Lower leg skin (tissue), 4 donors: ENCODE data around the gene FAM177B. TPM values are rescaled to one million over a fixed set of nuclear protein-coding genes. Genes with fewer than 3 reads are reported as not detected.
"Not testable (repeated sequence)": the region's sequence is repeated elsewhere in the genome, so short reads cannot be mapped to it uniquely, and the experiment has no call there.

ENCODE experiments used
- DNase-seq, 2 donors: peaks; one replicate each; pipeline ENCODE4 v3.0.0-alpha.2; 2019; ENCODE audit warnings: low spot score in 2 of 2
- H3K4me3 ChIP-seq: fragments of 200-600 bp; sonication (generic); 2 replicates; pipeline ENCODE4 v1.5.1; 2017; ENCODE audit warnings: mild to moderate bottlenecking, low read depth; ENCODE audit not compliant: poor library complexity, severe bottlenecking
- POLR2A ChIP-seq, 2 donors: fragments of 450-650 bp; IDR thresholded peaks; one replicate each; pipeline ENCODE4 v1.6.1; 2016 to 2017; ENCODE audit warnings: antibody characterized with exemption in 2 of 2, mild to moderate bottlenecking in 1 of 2, moderate library complexity in 1 of 2
- WGBS, 2 donors: methylation state at CpG; one replicate each; pipeline ENCODE4 v1.1.5; 2018; 5-methylcytosine and 5-hydroxymethylcytosine counted together
- intact Hi-C: fragments of 100-400 bp; cut with DNase I; formaldehyde crosslinking; loops from one replicate; pipeline ENCODE4 v1.15.0; 2023; ENCODE audit warnings: low total_unique reads
- total RNA-seq, 4 donors: library from RNA; depleted of rRNA; stranded (reverse); fragments of >200 nt; gene quantifications; one replicate each; pipeline ENCODE4 v1.1.0, GENCODE V29; 2016
- TF ChIP-seq, protein P1 (sequence below), 3 donors: fragments of 450-650 bp; IDR thresholded peaks; one replicate each; pipeline ENCODE4 v1.5.1; 2016; ENCODE audit warnings: antibody characterized with exemption in 3 of 3, mild to moderate bottlenecking in 3 of 3, moderate library complexity in 2 of 3

Gene FAM177B
- total RNA-seq, 4 donors from 2014 or later = not detected

GRCh38 chr1:222761083-222761482 lies 24.1 kb downstream of the FAM177B start:
- TF ChIP-seq POLR2A (IDR thresholded peaks at IDR 0.05) = no peak
- TF ChIP-seq, protein P1, sequence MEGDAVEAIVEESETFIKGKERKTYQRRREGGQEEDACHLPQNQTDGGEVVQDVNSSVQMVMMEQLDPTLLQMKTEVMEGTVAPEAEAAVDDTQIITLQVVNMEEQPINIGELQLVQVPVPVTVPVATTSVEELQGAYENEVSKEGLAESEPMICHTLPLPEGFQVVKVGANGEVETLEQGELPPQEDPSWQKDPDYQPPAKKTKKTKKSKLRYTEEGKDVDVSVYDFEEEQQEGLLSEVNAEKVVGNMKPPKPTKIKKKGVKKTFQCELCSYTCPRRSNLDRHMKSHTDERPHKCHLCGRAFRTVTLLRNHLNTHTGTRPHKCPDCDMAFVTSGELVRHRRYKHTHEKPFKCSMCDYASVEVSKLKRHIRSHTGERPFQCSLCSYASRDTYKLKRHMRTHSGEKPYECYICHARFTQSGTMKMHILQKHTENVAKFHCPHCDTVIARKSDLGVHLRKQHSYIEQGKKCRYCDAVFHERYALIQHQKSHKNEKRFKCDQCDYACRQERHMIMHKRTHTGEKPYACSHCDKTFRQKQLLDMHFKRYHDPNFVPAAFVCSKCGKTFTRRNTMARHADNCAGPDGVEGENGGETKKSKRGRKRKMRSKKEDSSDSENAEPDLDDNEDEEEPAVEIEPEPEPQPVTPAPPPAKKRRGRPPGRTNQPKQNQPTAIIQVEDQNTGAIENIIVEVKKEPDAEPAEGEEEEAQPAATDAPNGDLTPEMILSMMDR (IDR thresholded peaks at IDR 0.05) = no peak
- 75 to 97% methylated on average over 1 of the region's 1 CpG for WGBS, 2 donors
- no peak for DNase-seq

GRCh38 chr1:222762178-222762577 lies 25.2 kb downstream of the FAM177B start:
- H3K4me3 ChIP-seq, DNase-seq, intact Hi-C loops: not testable (repeated sequence)
- 49 to 98% methylated on average over 4 of the region's 4 CpGs for WGBS, 2 donors

More at GRCh38 chr1:222761083-222761482, 24.1 kb downstream of the FAM177B start:
- H3K4me3 ChIP-seq = no peak overlapping the region
- intact Hi-C loops = no loop called here

DNA sequence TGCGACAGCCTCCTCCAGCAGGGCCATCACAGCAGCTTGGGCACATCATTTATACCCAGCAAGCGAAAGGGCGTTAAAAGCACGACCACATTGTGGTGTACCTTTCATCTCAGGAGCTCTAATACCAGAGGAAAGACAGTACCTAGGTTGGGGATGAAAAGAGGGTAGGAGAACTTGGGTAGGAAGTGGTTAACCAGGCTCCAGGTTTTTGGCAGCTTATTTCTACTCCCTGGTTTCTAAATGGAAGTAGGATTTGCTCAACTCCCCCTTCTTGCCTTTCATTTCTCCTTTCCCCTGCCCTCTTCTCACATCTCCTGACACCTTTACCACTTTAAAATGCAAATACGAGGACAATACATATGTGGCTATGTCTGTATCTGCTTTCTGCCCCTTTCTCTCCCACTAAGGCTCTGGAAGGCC lies 30.2 kb downstream of the FAM177B start:
- intact Hi-C loops = no loop called here
- 87 to 88% methylated on average over 5 of the region's 5 CpGs for WGBS, 2 donors
- no peak overlapping the region for H3K4me3 ChIP-seq
- DNase-seq = no peak
- TF ChIP-seq, protein P1 (IDR thresholded peaks at IDR 0.05) = no peak
- no peak for TF ChIP-seq POLR2A (IDR thresholded peaks at IDR 0.05)

DNA sequence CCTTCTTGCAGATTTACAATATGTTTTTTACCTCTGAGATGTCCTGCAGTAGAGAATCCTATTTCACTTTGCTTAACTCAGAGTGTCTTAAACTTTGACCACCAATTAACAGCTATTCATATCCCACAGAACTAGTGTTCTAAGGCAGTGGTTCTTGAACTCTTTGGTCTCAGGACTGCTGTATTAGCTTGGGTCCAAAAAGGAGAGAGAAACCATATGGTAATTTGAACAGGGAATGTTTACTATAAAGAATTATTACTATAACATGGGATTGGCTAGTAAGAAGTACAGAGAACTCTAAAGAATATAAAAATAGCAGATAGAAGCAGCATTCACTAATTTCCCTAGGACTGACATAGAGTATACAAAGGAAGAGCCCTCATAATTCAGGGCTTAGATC lies 31.6 kb downstream of the FAM177B start:
- no peak for TF ChIP-seq POLR2A (IDR thresholded peaks at IDR 0.05)
- TF ChIP-seq, protein P1 (IDR thresholded peaks at IDR 0.05) = no peak
- intact Hi-C loops = no loop called here
- no peak overlapping the region for H3K4me3 ChIP-seq
- DNase-seq = no peak

GRCh38 chr1:222769181-222769580 lies 32.2 kb downstream of the FAM177B start:
- DNase-seq = no peak
- intact Hi-C loops = no loop called here

DNA sequence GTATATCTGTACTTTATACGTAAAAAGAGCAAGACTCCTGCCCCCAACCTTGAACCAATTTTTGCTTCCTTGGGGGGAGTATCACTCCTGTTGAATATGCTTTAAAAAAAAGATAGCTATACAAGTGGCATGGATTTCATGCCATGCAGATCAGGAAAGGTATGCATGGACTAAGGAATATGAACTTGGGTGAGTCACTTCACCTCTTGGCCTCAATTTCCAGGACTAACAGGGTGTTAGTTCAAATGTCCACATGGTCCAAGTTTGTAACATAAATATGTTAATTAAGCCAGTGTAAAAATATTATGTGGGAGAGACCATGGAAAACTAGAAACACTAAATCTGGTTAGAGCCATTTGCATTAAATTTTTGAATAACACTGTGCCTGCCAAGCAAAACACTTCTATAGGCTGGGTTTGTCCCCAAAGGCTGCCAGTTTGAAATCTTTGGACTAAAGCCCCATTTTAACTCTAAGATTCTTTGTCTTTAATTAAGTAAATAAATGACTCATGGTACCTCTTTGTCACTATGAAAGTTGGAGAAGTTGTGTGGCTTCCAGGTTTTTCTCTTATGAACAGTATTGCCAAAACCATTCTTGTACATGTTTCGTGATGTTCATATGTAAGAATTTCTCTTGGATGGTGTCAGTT lies 33.1 kb downstream of the FAM177B start:
- intact Hi-C loops = no loop called here
- DNase-seq = no peak
- no peak overlapping the region for H3K4me3 ChIP-seq
- no peak for TF ChIP-seq POLR2A (IDR thresholded peaks at IDR 0.05)
- TF ChIP-seq, protein P1 (IDR thresholded peaks at IDR 0.05) = no peak
- WGBS, 2 donors = 71 to 86% methylated on average over 2 of the region's 2 CpGs

More at GRCh38 chr1:222769181-222769580, 32.2 kb downstream of the FAM177B start:
- TF ChIP-seq, protein P1 (IDR thresholded peaks at IDR 0.05) = no peak
- no peak for TF ChIP-seq POLR2A (IDR thresholded peaks at IDR 0.05)
- WGBS, 2 donors = 81% methylated on average over 1 of the region's 1 CpG
- no peak overlapping the region for H3K4me3 ChIP-seq
